NT2/D1 (cell line): ENCODE measurements around the gene KIF24.

ENCODE experiments used
- DNase-seq: peaks from one replicate; pipeline ENCODE4 v3.0.0-alpha.2; 2011; ENCODE audit warnings: low read depth, low spot score
- H3K27me3 ChIP-seq: 2 replicates; pipeline ENCODE4 v1.6.0; 2011; ENCODE audit warnings: mild to moderate bottlenecking; ENCODE audit not compliant: insufficient read length, insufficient read depth
- H3K36me3 ChIP-seq: 2 replicates; pipeline ENCODE4 v1.6.1; 2011; ENCODE audit warnings: mild to moderate bottlenecking, low read length, mixed read lengths; ENCODE audit not compliant: insufficient read depth, insufficient read length
- H3K4me1 ChIP-seq: 2 replicates; pipeline ENCODE4 v1.5.1; 2011; ENCODE audit not compliant: insufficient read depth, insufficient read length
- H3K4me3 ChIP-seq: 2 replicates; pipeline ENCODE4 v1.5.1; 2011; ENCODE audit warnings: low read depth; ENCODE audit not compliant: insufficient read length
- H3K9ac ChIP-seq: 2 replicates; pipeline ENCODE4 v1.6.0; 2011; ENCODE audit warnings: low read depth; ENCODE audit not compliant: insufficient read length
- H3K9me3 ChIP-seq: 2 replicates; pipeline ENCODE4 v1.5.1; 2011; ENCODE audit warnings: mild to moderate bottlenecking, low read length; ENCODE audit not compliant: insufficient read depth
- SUZ12 ChIP-seq: IDR thresholded peaks from 2 replicates; pipeline ENCODE4 v1.6.1; 2011; ENCODE audit not compliant: insufficient read length, insufficient read depth; ENCODE audit errors: extremely low read depth
- YY1 ChIP-seq: IDR thresholded peaks from 2 replicates; pipeline ENCODE4 v1.6.1; 2011; ENCODE audit not compliant: insufficient read length, insufficient read depth
- ZNF274 ChIP-seq: IDR thresholded peaks from 2 replicates; pipeline ENCODE4 v1.6.1; 2011; ENCODE audit warnings: mild to moderate bottlenecking, low read depth, low read length

KIF24 gene, protein sequence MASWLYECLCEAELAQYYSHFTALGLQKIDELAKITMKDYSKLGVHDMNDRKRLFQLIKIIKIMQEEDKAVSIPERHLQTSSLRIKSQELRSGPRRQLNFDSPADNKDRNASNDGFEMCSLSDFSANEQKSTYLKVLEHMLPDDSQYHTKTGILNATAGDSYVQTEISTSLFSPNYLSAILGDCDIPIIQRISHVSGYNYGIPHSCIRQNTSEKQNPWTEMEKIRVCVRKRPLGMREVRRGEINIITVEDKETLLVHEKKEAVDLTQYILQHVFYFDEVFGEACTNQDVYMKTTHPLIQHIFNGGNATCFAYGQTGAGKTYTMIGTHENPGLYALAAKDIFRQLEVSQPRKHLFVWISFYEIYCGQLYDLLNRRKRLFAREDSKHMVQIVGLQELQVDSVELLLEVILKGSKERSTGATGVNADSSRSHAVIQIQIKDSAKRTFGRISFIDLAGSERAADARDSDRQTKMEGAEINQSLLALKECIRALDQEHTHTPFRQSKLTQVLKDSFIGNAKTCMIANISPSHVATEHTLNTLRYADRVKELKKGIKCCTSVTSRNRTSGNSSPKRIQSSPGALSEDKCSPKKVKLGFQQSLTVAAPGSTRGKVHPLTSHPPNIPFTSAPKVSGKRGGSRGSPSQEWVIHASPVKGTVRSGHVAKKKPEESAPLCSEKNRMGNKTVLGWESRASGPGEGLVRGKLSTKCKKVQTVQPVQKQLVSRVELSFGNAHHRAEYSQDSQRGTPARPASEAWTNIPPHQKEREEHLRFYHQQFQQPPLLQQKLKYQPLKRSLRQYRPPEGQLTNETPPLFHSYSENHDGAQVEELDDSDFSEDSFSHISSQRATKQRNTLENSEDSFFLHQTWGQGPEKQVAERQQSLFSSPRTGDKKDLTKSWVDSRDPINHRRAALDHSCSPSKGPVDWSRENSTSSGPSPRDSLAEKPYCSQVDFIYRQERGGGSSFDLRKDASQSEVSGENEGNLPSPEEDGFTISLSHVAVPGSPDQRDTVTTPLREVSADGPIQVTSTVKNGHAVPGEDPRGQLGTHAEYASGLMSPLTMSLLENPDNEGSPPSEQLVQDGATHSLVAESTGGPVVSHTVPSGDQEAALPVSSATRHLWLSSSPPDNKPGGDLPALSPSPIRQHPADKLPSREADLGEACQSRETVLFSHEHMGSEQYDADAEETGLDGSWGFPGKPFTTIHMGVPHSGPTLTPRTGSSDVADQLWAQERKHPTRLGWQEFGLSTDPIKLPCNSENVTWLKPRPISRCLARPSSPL (N-terminal part only)

DNA sequence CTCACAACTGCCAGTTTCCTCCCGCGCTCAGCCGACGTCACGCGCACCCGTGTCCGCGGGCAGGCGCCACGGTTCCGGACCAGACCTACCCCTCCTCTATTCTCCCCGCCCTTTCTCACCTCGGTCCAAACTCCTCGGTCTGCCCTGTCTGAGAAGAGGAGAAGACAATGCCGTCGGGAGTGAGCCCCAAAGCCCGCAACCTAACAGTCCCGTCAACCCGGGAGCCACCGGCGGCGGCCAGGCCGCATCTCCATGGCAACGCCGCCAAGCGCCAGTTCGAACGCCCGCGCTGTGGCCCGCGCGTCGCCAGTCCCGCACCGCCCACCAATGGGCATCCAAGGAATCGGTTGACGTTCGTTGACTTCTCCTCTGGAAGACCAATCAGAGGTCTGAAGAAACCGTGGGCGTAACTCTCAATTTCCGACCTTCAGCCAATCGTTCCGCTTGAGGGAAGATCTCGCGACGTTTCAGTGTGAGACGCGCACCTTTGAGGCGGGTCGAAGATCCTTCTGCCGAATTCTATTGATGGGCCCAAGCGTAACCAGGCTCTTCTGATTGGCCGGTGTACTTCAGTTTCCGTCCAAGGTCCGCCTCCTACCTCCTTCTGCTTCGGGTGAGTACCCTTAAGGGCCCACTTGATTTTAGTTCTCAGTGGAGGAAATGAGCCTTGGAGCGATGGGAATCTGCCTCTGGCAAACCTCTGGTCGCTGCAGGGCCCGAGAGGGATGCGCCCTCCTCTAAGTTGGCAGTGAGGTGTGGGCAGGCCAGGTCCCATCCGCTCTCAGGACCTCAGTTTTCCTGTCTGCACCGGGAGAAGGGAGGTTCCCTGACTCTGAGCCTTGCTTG lies at the start of gene KIF24, which contains the start of gene NUDT2:
KIF24 (minus strand) TSS at position 282 of the 846 bp plus-strand sequence. CDS start 17,922 bp downstream, outside the sequence.
NUDT2 (plus strand) TSS at position 583 of the 846 bp plus-strand sequence. CDS start 9,471 bp downstream, outside the sequence.
- no peaks in the 10 kb centered on the region for H3K4me1 ChIP-seq
- no peaks in the 10 kb centered on the region for H3K9me3 ChIP-seq
- TF ChIP-seq ZNF274 (no peak), SUZ12 (no peak), YY1 (no peak)
- H3K27me3 ChIP-seq = no peaks in the 10 kb centered on the region
- peak within 1 kb of the TSS; percentile 98 for H3K9ac ChIP-seq
- H3K36me3 ChIP-seq = no peaks in the 10 kb centered on the region
- H3K4me3 ChIP-seq = peak within 1 kb of the TSS; percentile 94
- peak; percentile 99 for DNase-seq

- Histone ChIP-seq H3K27me3 (peaks cover 56% of the 10 kb centered on the region), H3K4me1 (peaks cover 6% of the 10 kb centered on the region), H3K4me3 (no peak overlapping the region), H3K9ac (no peak overlapping the region), H3K36me3 (no peaks in the 10 kb centered on the region), H3K9me3 (no peaks in the 10 kb centered on the region)
- no peak for TF ChIP-seq YY1
- no peak for TF ChIP-seq ZNF274
- TF ChIP-seq SUZ12 = no peak
- DNase-seq = no peak
Observed at GRCh38 chr9:34378376-34379060, 49.5 kb upstream of the KIF24 start.

DNA sequence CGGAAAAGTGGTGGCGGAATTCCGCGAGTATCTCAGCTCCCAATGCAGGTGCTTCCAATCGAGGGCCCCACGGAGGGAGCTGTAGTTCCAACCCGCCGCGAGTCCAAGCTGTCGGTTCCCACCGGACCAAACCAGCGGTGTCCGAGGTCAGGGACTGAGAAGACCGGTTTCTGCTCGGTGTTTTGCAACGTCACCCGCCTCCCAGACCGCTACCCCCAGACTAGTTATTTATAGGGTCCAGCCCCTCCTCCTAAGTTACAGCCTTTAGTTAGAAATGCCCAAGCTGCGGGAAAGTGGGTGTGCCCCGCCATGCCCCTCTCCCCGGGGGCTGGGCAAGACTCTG lies 48.3 kb upstream of the KIF24 start:
- DNase-seq = no peak
- peak overlapping the region; percentile 9 for H3K4me3 ChIP-seq
- H3K36me3 ChIP-seq = peaks cover 4% of the 10 kb centered on the region
- H3K27me3 ChIP-seq = peaks cover 45% of the 10 kb centered on the region
- H3K9me3 ChIP-seq = peaks cover 1% of the 10 kb centered on the region; the same call in 1 of the 2 replicates
- TF ChIP-seq SUZ12 (no peak), YY1 (no peak), ZNF274 (no peak)
- peaks cover 6% of the 10 kb centered on the region for H3K4me1 ChIP-seq
- H3K9ac ChIP-seq = peak overlapping the region; percentile 38

GRCh38 chr9:34376596-34377403 lies 47.7 kb upstream of the KIF24 start, which contains the start of gene MYORG:
Gene MYORG (minus strand): TSS chr9:34376898. CDS start chr9:34372943, 3,955 bp downstream.
- Histone ChIP-seq H3K27me3 (peaks cover 39% of the 10 kb centered on the region), H3K4me3 (peak within 1 kb of the TSS; percentile 77), H3K4me1 (peaks cover 6% of the 10 kb centered on the region), H3K9ac (peak within 1 kb of the TSS; percentile 89), H3K9me3 (peaks cover 7% of the 10 kb centered on the region; the same call in 1 of the 2 replicates), H3K36me3 (peaks cover 10% of the 10 kb centered on the region)
- DNase-seq = peak; percentile 99
- TF ChIP-seq ZNF274 (no peak), SUZ12 (no peak), YY1 (no peak)

DNA sequence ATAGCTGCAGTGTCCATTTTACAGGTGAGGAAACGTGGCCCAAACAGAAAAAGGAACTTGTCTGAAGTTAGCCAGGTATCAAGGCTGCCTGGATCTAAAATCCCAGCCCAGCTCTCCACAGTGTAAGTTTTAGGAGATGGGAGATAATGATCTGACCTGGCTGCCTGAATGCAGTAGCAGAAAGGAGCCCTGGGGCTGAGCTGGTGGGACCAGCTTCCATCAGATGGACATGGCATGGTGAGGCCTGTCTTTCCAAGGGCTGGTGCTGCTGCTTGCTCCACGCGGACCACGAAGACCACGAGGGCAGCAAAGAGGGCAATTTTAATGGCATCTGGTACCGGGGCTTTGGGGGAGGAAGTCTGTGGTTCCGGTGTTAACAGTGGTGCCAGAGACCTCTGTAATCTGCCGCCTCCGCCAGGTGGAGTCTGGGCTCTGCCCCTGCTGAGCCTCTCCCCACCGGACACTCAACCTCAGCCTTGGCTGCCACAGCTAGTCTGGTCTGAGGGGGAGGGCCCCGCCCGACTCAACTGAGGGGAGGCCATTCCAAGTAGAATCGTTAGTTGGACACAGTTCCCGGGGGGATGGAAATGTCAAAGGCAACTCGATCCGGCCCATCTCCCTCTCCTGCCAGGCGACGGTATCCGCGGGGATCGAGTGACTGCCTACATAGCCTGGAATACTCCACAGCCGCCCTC lies 47.0 kb upstream of the KIF24 start:
- peaks cover 14% of the 10 kb centered on the region; the same call in 1 of the 2 replicates for H3K9me3 ChIP-seq
- TF ChIP-seq ZNF274 (no peak), SUZ12 (no peak)
- peaks cover 6% of the 10 kb centered on the region for H3K4me1 ChIP-seq
- peak overlapping the region; percentile 89 for H3K9ac ChIP-seq
- H3K27me3 ChIP-seq = peaks cover 32% of the 10 kb centered on the region
- H3K36me3 ChIP-seq = peaks cover 17% of the 10 kb centered on the region
- H3K4me3 ChIP-seq = peak overlapping the region; percentile 77
- no peak for DNase-seq
